ENCODE data around the gene NFRKB. TPM values are rescaled to one million over a fixed set of nuclear protein-coding genes. Genes with fewer than 3 reads are reported as not detected.
"Not testable (repeated sequence)": the region's sequence is repeated elsewhere in the genome, so short reads cannot be mapped to it uniquely, and the experiment has no call there.

NFRKB gene
- total RNA-seq, 1 donor from 2014 or later: 42.6 TPM

- no peak overlapping the region for H3K27ac Mint-ChIP-seq
- DNase-seq (ENCODE audit: low spot score): peak; percentile 13
- peaks cover 2% of the 10 kb centered on the region for H3K4me1 Mint-ChIP-seq (ENCODE audit: low read depth)
- intact Hi-C loops (cut with micrococcal nuclease): no loop called here
- H3K9me3 Mint-ChIP-seq: no peaks in the 10 kb centered on the region
- no peaks in the 10 kb centered on the region for H3K27me3 Mint-ChIP-seq (ENCODE audit: low read depth)
- no peak overlapping the region for H3K4me3 Mint-ChIP-seq (ENCODE audit: low read depth)
- peaks cover 88% of the 10 kb centered on the region for H3K36me3 Mint-ChIP-seq (ENCODE audit: low read depth)
These were observed 13.7 kb downstream of the NFRKB start for GRCh38 chr11:129881570-129882170.

- no peak overlapping the region for H3K4me3 Mint-ChIP-seq (ENCODE audit: low read depth)
- intact Hi-C loops (cut with micrococcal nuclease): no loop called here
- peaks cover 88% of the 10 kb centered on the region for H3K36me3 Mint-ChIP-seq (ENCODE audit: low read depth)
These were observed 15.1 kb downstream of the NFRKB start for GRCh38 chr11:129880311-129880710.

DNA sequence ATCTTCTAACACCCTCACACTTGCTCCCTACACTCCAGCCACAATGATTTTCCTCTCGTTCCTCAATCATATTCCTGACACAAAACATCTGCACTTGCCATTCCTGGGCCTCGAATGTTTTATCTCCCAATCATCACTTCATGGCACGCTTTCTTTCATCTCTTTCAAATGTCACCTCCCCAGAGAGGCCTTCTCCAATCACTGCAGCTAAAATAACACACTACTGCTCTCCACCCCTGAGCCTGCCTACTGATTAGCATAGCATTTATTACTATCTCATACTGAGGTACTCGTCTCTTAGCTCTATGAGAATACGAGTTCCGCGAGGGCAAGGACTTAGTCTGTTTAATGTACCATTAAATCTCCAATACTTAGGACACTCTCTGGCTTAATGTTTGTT is 23.5 kb downstream of the NFRKB start:
- DNase-seq (ENCODE audit: low spot score): no peak
- no peaks in the 10 kb centered on the region for H3K9me3 Mint-ChIP-seq
- intact Hi-C loops (cut with micrococcal nuclease): no loop called here
- H3K27me3 Mint-ChIP-seq (ENCODE audit: low read depth): no peaks in the 10 kb centered on the region
- H3K4me1 Mint-ChIP-seq (ENCODE audit: low read depth): peaks cover under 1% of the 10 kb centered on the region
- H3K36me3 Mint-ChIP-seq (ENCODE audit: low read depth): peaks cover 87% of the 10 kb centered on the region
- H3K27ac Mint-ChIP-seq: no peak overlapping the region
- H3K4me3 Mint-ChIP-seq (ENCODE audit: low read depth): no peak overlapping the region

More at GRCh38 chr11:129880311-129880710, 15.1 kb downstream of the NFRKB start:
- peaks cover 2% of the 10 kb centered on the region for H3K4me1 Mint-ChIP-seq (ENCODE audit: low read depth)
- DNase-seq (ENCODE audit: low spot score): no peak
- no peaks in the 10 kb centered on the region for H3K9me3 Mint-ChIP-seq
- no peak overlapping the region for H3K27ac Mint-ChIP-seq
- no peaks in the 10 kb centered on the region for H3K27me3 Mint-ChIP-seq (ENCODE audit: low read depth)

- DNase-seq (ENCODE audit: low spot score); H3K27me3 Mint-ChIP-seq (ENCODE audit: low read depth); H3K27ac Mint-ChIP-seq; intact Hi-C loops (cut with micrococcal nuclease); H3K9me3 Mint-ChIP-seq; H3K4me1 Mint-ChIP-seq (ENCODE audit: low read depth); H3K4me3 Mint-ChIP-seq (ENCODE audit: low read depth): not testable (repeated sequence)
- peaks cover 92% of the 10 kb centered on the region for H3K36me3 Mint-ChIP-seq (ENCODE audit: low read depth)
These were observed 26.8 kb downstream of the NFRKB start for GRCh38 chr11:129868626-129869025.

GRCh38 chr11:129866311-129866710 is 29.1 kb downstream of the NFRKB start:
- intact Hi-C loops (cut with micrococcal nuclease): no loop called here
- Mint-ChIP-seq H3K27me3 (ENCODE audit: low read depth) (no peaks in the 10 kb centered on the region), H3K36me3 (ENCODE audit: low read depth) (peaks cover 93% of the 10 kb centered on the region), H3K27ac (no peak overlapping the region), H3K4me1 (ENCODE audit: low read depth) (peaks cover 5% of the 10 kb centered on the region), H3K9me3 (no peaks in the 10 kb centered on the region), H3K4me3 (ENCODE audit: low read depth) (no peak overlapping the region)
- DNase-seq (ENCODE audit: low spot score): no peak

GRCh38 chr11:129865701-129866100 is 29.7 kb downstream of the NFRKB start:
- no peak for DNase-seq (ENCODE audit: low spot score)
- Mint-ChIP-seq H3K27me3 (ENCODE audit: low read depth) (no peaks in the 10 kb centered on the region), H3K36me3 (ENCODE audit: low read depth) (peaks cover 90% of the 10 kb centered on the region), H3K27ac (no peak overlapping the region), H3K4me3 (ENCODE audit: low read depth) (no peak overlapping the region), H3K9me3 (no peaks in the 10 kb centered on the region), H3K4me1 (ENCODE audit: low read depth) (peaks cover 7% of the 10 kb centered on the region)
- intact Hi-C loops (cut with micrococcal nuclease): no loop called here

GRCh38 chr11:129864811-129865210 is 30.6 kb downstream of the NFRKB start:
- DNase-seq (ENCODE audit: low spot score): no peak
- Mint-ChIP-seq H3K27me3 (ENCODE audit: low read depth) (no peaks in the 10 kb centered on the region), H3K36me3 (ENCODE audit: low read depth) (peaks cover 91% of the 10 kb centered on the region), H3K4me3 (ENCODE audit: low read depth) (no peak overlapping the region), H3K9me3 (no peaks in the 10 kb centered on the region), H3K27ac (no peak overlapping the region), H3K4me1 (ENCODE audit: low read depth) (peaks cover 9% of the 10 kb centered on the region)
- intact Hi-C loops (cut with micrococcal nuclease): no loop called here

DNA sequence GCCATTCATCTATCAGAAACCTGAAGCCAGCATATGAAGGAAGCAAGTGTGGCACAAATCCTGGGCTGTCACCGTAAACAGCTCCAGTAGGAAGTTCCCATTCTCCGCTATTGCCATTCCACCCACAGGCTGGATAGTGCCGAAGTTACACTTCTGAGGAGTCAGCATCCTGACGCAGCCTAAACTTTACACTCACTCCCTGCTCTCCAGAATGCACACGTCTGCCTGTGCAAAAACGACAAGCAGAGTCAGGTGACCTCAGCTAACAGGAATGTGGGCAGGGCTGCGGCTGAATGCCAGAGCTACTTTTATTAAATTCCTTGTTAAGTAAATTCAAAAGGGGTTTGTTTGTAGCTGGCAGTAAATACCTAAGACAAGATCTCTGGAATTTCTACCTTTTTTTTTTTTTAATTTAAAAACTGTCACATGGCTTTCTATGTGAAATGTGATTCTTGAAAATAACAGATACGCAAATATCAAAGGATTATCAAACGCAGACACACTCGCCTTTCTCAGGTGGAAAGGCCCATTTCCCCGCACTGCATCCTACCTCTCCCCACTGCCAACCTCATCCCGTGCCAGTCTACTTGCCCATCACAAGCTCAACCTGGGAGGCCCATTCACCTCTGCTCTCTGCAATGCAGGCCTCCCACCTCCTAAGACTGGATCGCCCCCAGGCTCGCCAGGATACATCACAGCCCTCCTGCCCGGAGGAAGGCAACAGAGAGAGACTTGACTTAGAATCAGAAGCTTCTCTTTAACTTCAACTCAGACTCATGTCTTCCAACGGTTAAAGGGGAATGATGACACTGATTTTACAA is 33.5 kb downstream of the NFRKB start:
- intact Hi-C loops (cut with micrococcal nuclease): no loop called here
- Mint-ChIP-seq H3K36me3 (ENCODE audit: low read depth) (peaks cover 79% of the 10 kb centered on the region), H3K4me3 (ENCODE audit: low read depth) (no peak overlapping the region), H3K27me3 (ENCODE audit: low read depth) (no peaks in the 10 kb centered on the region), H3K4me1 (ENCODE audit: low read depth) (peaks cover 10% of the 10 kb centered on the region), H3K27ac (peak overlapping the region; percentile 35), H3K9me3 (no peaks in the 10 kb centered on the region)
- no peak for DNase-seq (ENCODE audit: low spot score)

DNA sequence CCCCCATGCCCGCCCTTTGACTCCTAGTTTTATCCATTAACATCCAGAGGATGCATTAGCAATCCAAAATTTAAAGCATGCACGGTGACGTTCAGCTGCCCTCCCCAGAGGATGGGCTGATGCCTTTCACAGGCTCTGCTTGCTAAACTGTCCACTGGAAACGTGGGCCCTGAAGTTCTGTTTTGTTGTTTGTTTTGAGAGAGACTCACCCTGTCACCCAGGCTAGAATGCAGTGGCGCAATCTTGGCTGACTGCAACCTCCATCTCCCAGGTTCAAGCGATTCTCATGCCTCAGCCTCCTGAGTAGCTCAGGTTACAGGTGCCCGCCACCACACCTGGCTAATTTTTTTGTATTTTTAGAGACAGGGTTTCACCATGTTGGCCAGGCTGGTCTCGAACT is 39.3 kb downstream of the NFRKB start:
- Mint-ChIP-seq H3K36me3 (ENCODE audit: low read depth) (peaks cover 23% of the 10 kb centered on the region), H3K27ac (no peak overlapping the region), H3K4me1 (ENCODE audit: low read depth) (peaks cover 27% of the 10 kb centered on the region), H3K4me3 (ENCODE audit: low read depth) (no peak overlapping the region), H3K9me3 (no peaks in the 10 kb centered on the region), H3K27me3 (ENCODE audit: low read depth) (no peaks in the 10 kb centered on the region)
- intact Hi-C loops (cut with micrococcal nuclease): no loop called here
- DNase-seq (ENCODE audit: low spot score): no peak

- no peak overlapping the region for H3K27ac Mint-ChIP-seq
These were observed 40.3 kb downstream of the NFRKB start for GRCh38 chr11:129855086-129855485.

GRCh38 chr11:129854232-129854805 is 41.1 kb downstream of the NFRKB start:
- H3K27ac Mint-ChIP-seq: peak overlapping the region; percentile 14
- no peak for DNase-seq (ENCODE audit: low spot score)

More at GRCh38 chr11:129855086-129855485, 40.3 kb downstream of the NFRKB start:
- H3K4me3 Mint-ChIP-seq (ENCODE audit: low read depth): no peak overlapping the region
- H3K4me1 Mint-ChIP-seq (ENCODE audit: low read depth): peaks cover 25% of the 10 kb centered on the region
- intact Hi-C loops (cut with micrococcal nuclease): no loop called here
- H3K36me3 Mint-ChIP-seq (ENCODE audit: low read depth): peaks cover 17% of the 10 kb centered on the region
- H3K27me3 Mint-ChIP-seq (ENCODE audit: low read depth): no peaks in the 10 kb centered on the region
- DNase-seq (ENCODE audit: low spot score): no peak
- H3K9me3 Mint-ChIP-seq: no peaks in the 10 kb centered on the region

GRCh38 chr11:129853518-129854231 is 41.7 kb downstream of the NFRKB start:
- Mint-ChIP-seq H3K27me3 (ENCODE audit: low read depth) (no peaks in the 10 kb centered on the region), H3K36me3 (ENCODE audit: low read depth) (peaks cover 9% of the 10 kb centered on the region), H3K4me3 (ENCODE audit: low read depth) (no peak overlapping the region), H3K27ac (peak overlapping the region; percentile 78), H3K9me3 (no peaks in the 10 kb centered on the region), H3K4me1 (ENCODE audit: low read depth) (peaks cover 23% of the 10 kb centered on the region)
- intact Hi-C loops (cut with micrococcal nuclease): no loop called here
- DNase-seq (ENCODE audit: low spot score): peak; percentile 61

More at GRCh38 chr11:129854232-129854805, 41.1 kb downstream of the NFRKB start:
- no peaks in the 10 kb centered on the region for H3K9me3 Mint-ChIP-seq
- H3K36me3 Mint-ChIP-seq (ENCODE audit: low read depth): peaks cover 12% of the 10 kb centered on the region
- no peaks in the 10 kb centered on the region for H3K27me3 Mint-ChIP-seq (ENCODE audit: low read depth)
- H3K4me1 Mint-ChIP-seq (ENCODE audit: low read depth): peaks cover 23% of the 10 kb centered on the region
- intact Hi-C loops (cut with micrococcal nuclease): no loop called here
- H3K4me3 Mint-ChIP-seq (ENCODE audit: low read depth): no peak overlapping the region

Measured in activated T-helper 2 cell treated with anti-CD3 and anti-CD28 coated beads, Interferon-gamma antibody, Interleukin-2, Interleukin-4, amounts not matched to agents 10 μg/mL and 5 μg/mL and 100 μg/mL, durations not matched to agents 14 hours and 24 hours and 36 hours (primary cell).